ENCODE results near the gene FAM118B. TPM values are rescaled to one million over a fixed set of nuclear protein-coding genes. Genes with fewer than 3 reads are reported as not detected.

Gene FAM118B
- total and polyA plus RNA-seq, 2 of the 8 experiments (the other 6 are each of a cell fraction or from before 2014, with no cell fraction given): 25.3 to 48.3 TPM

- DNase-seq (ENCODE audit: low read depth in 1 of 2, low spot score in 2 of 2): no peak
- Histone ChIP-seq H2AFZ (ENCODE audit: low read length) (no peak overlapping the region), H2BK5ac (ENCODE audit: low read depth, low read length) (no peak overlapping the region; the same call in 1 of the 2 replicates), H4K91ac (replicated peaks; ENCODE audit: insufficient read length, low read length) (no peak overlapping the region), H2BK15ac (ENCODE audit: low read length) (no peak overlapping the region), H4K8ac (ENCODE audit: extremely low read depth, insufficient read depth, low read length) (no peak overlapping the region), H3K4me3 (ENCODE audit: extremely low read depth in 1 of 4, insufficient read depth in 2 of 4, low read depth in 3 of 4, low read length in 4 of 4) (no peak overlapping the region), H3K4ac (replicated peaks; ENCODE audit: insufficient read length, low read depth, low read length) (no peak overlapping the region), H3K9ac (replicated peaks in 1 of 4; ENCODE audit: extremely low read depth in 1 of 4, low read depth in 3 of 4, low read length in 3 of 4) (no peak overlapping the region), H3K27ac (ENCODE audit: low read depth, low read length) (no peak overlapping the region), H3K18ac (ENCODE audit: extremely low read depth, low read length) (no peak overlapping the region), H3K23ac (ENCODE audit: insufficient read length) (no peak overlapping the region), H3K4me2 (ENCODE audit: insufficient read depth in 1 of 2, low read depth in 2 of 2, low read length in 2 of 2) (no peak overlapping the region), H3K14ac (ENCODE audit: insufficient read length) (no peak overlapping the region), H3K9me3 (ENCODE audit: insufficient read depth in 2 of 2, low read depth in 1 of 2, low read length in 1 of 2) (no peaks in the 10 kb centered on the region; a peak in 1 of 4 replicates), H3K36me3 (ENCODE audit: control insufficient read depth in 2 of 4, insufficient read depth in 4 of 4, low read length in 3 of 4) (peaks cover 3 to 14% (median 5%) of the 10 kb centered on the region in 4 experiments; a peak in 5 of 8 replicates), H3K79me1 (ENCODE audit: low read depth, low read length) (no peaks in the 10 kb centered on the region; the same call in 1 of the 2 replicates), H3K79me2 (ENCODE audit: control insufficient read depth in 1 of 2, insufficient read depth in 2 of 2, low read length in 2 of 2) (no peaks in the 10 kb centered on the region), H3K27me3 (replicated peaks in 1 of 4; ENCODE audit: control insufficient read depth in 3 of 4, extremely low read depth in 1 of 4, insufficient read depth in 3 of 4, low read length in 3 of 4) (no peaks in the 10 kb centered on the region), H3K56ac (replicated peaks; ENCODE audit: insufficient read length, low read depth, low read length) (no peak overlapping the region), H2BK120ac (replicated peaks; ENCODE audit: low read depth, low read length) (no peak overlapping the region), H3K23me2 (ENCODE audit: low read depth, low read length) (no peaks in the 10 kb centered on the region), H2BK12ac (ENCODE audit: low read depth, low read length) (no peak overlapping the region), H2AK5ac (ENCODE audit: low read depth, low read length) (no peak overlapping the region), H3K4me1 (replicated peaks in 1 of 4; ENCODE audit: control insufficient read depth in 3 of 4, insufficient read depth in 4 of 4, low read length in 3 of 4) (peaks cover 0 to 2% (median 0%) of the 10 kb centered on the region in 4 experiments; a peak in 1 of 7 replicates), H4K5ac (ENCODE audit: insufficient read length, low read depth, low read length) (no peak overlapping the region), H4K20me1 (replicated peaks in 1 of 2; ENCODE audit: control insufficient read depth in 1 of 2, insufficient read depth in 2 of 2, low read length in 2 of 2) (peaks cover 0 to 6% of the 10 kb centered on the region in 2 experiments), H2BK20ac (ENCODE audit: low read length) (no peak overlapping the region)
- FAIRE-seq: no peak
- WGBS, 2 experiments (ENCODE audit: extremely low coverage in 1 of 2, insufficient coverage in 1 of 2, insufficient read length in 1 of 2, insufficient replicate concordance in 2 of 2, low coverage in 1 of 2, low lambda C conversion rate in 2 of 2, missing lambda C conversion rate in 1 of 2): 95% methylated on average over 14 of the region's 14 CpGs; no CpG with 5 or more reads in 1 of the 2 experiments
- CTCF ChIA-PET (ENCODE audit: partially characterized antibody): interaction anchor here (0.7 to 12.5 kb wide), 12 partner anchors 11 to 267 kb away, joined by 3 to 118 read pairs (median 4); no protein-coding TSS in a partner anchor
- TF ChIP-seq CBX5 (IDR thresholded peaks at IDR 0.05; ENCODE audit: low read depth, low read length) (no peak), NRF1 (IDR thresholded peaks at IDR 0.05; ENCODE audit: low read depth, low read length) (no peak), CBX8 (IDR thresholded peaks at IDR 0.05; ENCODE audit: borderline replicate concordance, low read depth, low read length) (no peak), SRF (IDR thresholded peaks at IDR 0.05; ENCODE audit: low read depth, low read length) (no peak), SAP30 (IDR thresholded peaks at IDR 0.05; ENCODE audit: insufficient read depth, insufficient replicate concordance, low read length) (no peak), POLR2AphosphoS5 (IDR thresholded peaks at IDR 0.05; ENCODE audit: low read depth, low read length) (no peak), GABPA (IDR thresholded peaks at IDR 0.05; ENCODE audit: borderline replicate concordance, insufficient read depth, low read length) (no peak)
- TF ChIP-seq, protein P1, sequence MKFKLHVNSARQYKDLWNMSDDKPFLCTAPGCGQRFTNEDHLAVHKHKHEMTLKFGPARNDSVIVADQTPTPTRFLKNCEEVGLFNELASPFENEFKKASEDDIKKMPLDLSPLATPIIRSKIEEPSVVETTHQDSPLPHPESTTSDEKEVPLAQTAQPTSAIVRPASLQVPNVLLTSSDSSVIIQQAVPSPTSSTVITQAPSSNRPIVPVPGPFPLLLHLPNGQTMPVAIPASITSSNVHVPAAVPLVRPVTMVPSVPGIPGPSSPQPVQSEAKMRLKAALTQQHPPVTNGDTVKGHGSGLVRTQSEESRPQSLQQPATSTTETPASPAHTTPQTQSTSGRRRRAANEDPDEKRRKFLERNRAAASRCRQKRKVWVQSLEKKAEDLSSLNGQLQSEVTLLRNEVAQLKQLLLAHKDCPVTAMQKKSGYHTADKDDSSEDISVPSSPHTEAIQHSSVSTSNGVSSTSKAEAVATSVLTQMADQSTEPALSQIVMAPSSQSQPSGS (IDR thresholded peaks at IDR 0.05; ENCODE audit: low read length): no peak
- POLR2A ChIA-PET (ENCODE audit: partially characterized antibody): interaction anchor here (1.2 to 1.4 kb wide), 2 partner anchors 9 to 21 kb away, joined by 3 read pairs; partner anchors contain the start of genes FAM118B and RPUSD4
These were observed 20.8 kb upstream of the FAM118B start for GRCh38 chr11:126190792-126191191.
